Transverse colon (tissue), 4 donors: ENCODE measurements around the gene MUSTN1. TPM values are rescaled to one million over a fixed set of nuclear protein-coding genes. Genes with fewer than 3 reads are reported as not detected.

Source experiments
- DNase-seq: peaks from one replicate; pipeline ENCODE4 v3.0.0-alpha.2; 2019
- H3K27ac ChIP-seq, 4 donors: fragments of 200-600 bp; sonication (generic); 2 replicates each; pipeline ENCODE4 v1.5.1; 2016 to 2018; ENCODE audit warnings: inconsistent platforms in 4 of 4
- H3K27me3 ChIP-seq: fragments of 200-600 bp; sonication (generic); 2 replicates; pipeline ENCODE4 v1.5.1; 2017; ENCODE audit warnings: inconsistent platforms
- H3K36me3 ChIP-seq, 4 donors: fragments of 200-600 bp; sonication (generic); 2 replicates each; pipeline ENCODE4 v1.5.1; 2017 to 2019; ENCODE audit warnings: inconsistent platforms in 4 of 4
- H3K4me1 ChIP-seq, 4 donors: fragments of 200-600 bp; sonication (generic); 2 replicates each; pipeline ENCODE4 v1.5.1; 2017 to 2020; ENCODE audit warnings: inconsistent platforms in 4 of 4
- H3K4me3 ChIP-seq, 4 donors: fragments of 200-600 bp; sonication (generic); 1 replicate in 1 of 4; 2 replicates in 3 of 4; pipeline versions ENCODE4 v1.5.1 to v1.6.1; 2017 to 2019; ENCODE audit warnings: inconsistent platforms in 4 of 4
- H3K9me3 ChIP-seq, 2 donors: fragments of 200-600 bp; sonication (generic); 2 replicates each; pipeline ENCODE4 v1.5.1; 2017 to 2019; ENCODE audit warnings: inconsistent platforms in 2 of 2
- CTCF ChIP-seq, 5 experiments: fragments of 200-600 bp in 3 of 5; fragments of 450-650 bp in 2 of 5; sonication (generic) in 3 of 5; IDR thresholded peaks; 1 replicate in 2 of 5; 2 replicates in 3 of 5; pipeline ENCODE4 v1.5.1; 2016 to 2017; ENCODE audit warnings: antibody characterized with exemption in 5 of 5, inconsistent platforms in 3 of 5, mild to moderate bottlenecking in 2 of 5, moderate library complexity in 1 of 5
- EP300 ChIP-seq: sonication (generic); formaldehyde crosslinking; IDR thresholded peaks from one replicate; pipeline ENCODE4 v1.6.1; 2017; ENCODE audit warnings: antibody characterized with exemption, low read depth
- POLR2A ChIP-seq: fragments of 450-650 bp; IDR thresholded peaks from one replicate; pipeline ENCODE4 v1.6.1; 2016; ENCODE audit warnings: antibody characterized with exemption, mild to moderate bottlenecking, moderate library complexity
- POLR2AphosphoS5 ChIP-seq, 3 donors: sonication (generic); formaldehyde crosslinking; IDR thresholded peaks; one replicate each; pipeline ENCODE4 v1.6.1; 2016; ENCODE audit warnings: antibody characterized with exemption in 3 of 3
- WGBS, 2 donors: methylation state at CpG; one replicate each; pipeline ENCODE4 v1.1.5; 2018; ENCODE audit warnings: low coverage in 1 of 2; 5-methylcytosine and 5-hydroxymethylcytosine counted together
- in situ Hi-C, 4 donors: fragments of 200-750 bp; cut with MboI; loops; one replicate each; pipeline versions ENCODE4 v1.15.0 to v1.15.1; 2017; ENCODE audit warnings: low sequenced_read_pairs in 3 of 4, low pct_ligation_motif_present in 1 of 4, low pct_unique_long_range_greater_than_20kb in 1 of 4
- intact Hi-C: fragments of 100-400 bp; cut with DNase I; formaldehyde crosslinking; loops from one replicate; pipeline ENCODE4 v1.15.1; 2023; ENCODE audit warnings: low total_unique reads
- total RNA-seq, 4 donors: library from RNA; depleted of rRNA; stranded (reverse); fragments of >200 nt; gene quantifications; one replicate each; pipeline ENCODE4 v1.1.0, GENCODE V29; 2016

The MUSTN1 gene
- 10 to 100 TPM in 2 of 4 donors, 1 to 10 TPM in 2; 3.0 to 26.5 (median 11.8) TPM for total RNA-seq

DNA sequence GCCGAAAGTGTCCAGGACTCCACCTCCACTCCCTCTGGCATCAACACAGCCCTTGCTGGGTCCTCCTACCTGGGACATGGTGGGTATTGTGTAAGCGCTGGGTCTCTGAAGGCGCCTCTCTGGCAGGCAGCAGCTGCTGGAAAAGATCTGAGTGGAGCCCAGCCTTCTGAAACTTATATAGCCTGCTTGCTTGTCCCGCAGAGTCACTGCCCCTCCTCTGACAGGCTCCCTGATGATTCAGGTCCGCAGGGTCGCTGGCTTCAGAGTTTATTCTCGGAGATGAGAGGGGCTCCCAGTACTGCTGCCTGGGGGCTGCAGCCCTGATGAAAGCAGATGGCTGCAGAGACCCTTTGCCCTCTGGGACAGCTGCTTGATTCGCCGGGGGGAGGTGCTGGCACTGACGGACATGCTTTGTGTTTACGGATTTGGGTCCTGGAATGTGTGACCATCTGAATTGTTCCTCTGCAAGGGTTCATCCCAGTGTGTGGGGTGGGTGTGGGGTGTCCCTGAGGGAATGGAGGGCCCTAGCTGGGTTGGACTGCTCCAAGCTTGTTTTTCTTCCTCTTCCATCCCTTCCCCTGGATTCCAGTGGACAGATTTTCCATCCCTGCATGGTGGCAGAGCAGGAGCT, at the start of gene MUSTN1:
MUSTN1 (minus strand) TSS at position 149 of the 631 bp plus-strand sequence; CDS start at position 78, 71 bp downstream.
- TF ChIP-seq CTCF (IDR thresholded peaks at IDR 0.05), result no peak
- TF ChIP-seq POLR2A, result no peak
- TF ChIP-seq EP300, result no peak
- no peak for TF ChIP-seq POLR2AphosphoS5 (IDR thresholded peaks at IDR 0.05)
- Histone ChIP-seq H3K36me3 (no peaks in the 10 kb centered on the region), H3K9me3 (no peaks in the 10 kb centered on the region), H3K27ac (peak within 1 kb of the TSS; percentile 4 to 62 (median 8)), H3K4me3 (no peak within 1 kb of the TSS), H3K4me1 (peaks cover 5 to 10% (median 6%) of the 10 kb centered on the region in 4 donors), H3K27me3 (no peaks in the 10 kb centered on the region)
- intact Hi-C loops, result no loop called here
- 73% methylated on average over 11 of the region's 11 CpGs; no CpG with 5 or more reads in 1 of the 2 donors for WGBS, 2 donors
- no peak for DNase-seq
- in situ Hi-C loops, result loop anchor here in 1 of 4 donors (25.0 kb wide), 1 partner anchor 252 kb away; no protein-coding TSS in a partner anchor

- intact Hi-C loops, result no loop called here
- Histone ChIP-seq H3K4me1 (no peaks in the 10 kb centered on the region), H3K27me3 (no peaks in the 10 kb centered on the region), H3K9me3 (no peaks in the 10 kb centered on the region), H3K4me3 (no peak overlapping the region), H3K36me3 (no peaks in the 10 kb centered on the region), H3K27ac (no peak overlapping the region)
- WGBS, 2 donors, result 90% methylated on average over 3 to 4 of the region's 4 CpGs
- in situ Hi-C loops, result no loop called here
- DNase-seq, result no peak
- no peak for TF ChIP-seq EP300
- no peak for TF ChIP-seq POLR2A
- no peak for TF ChIP-seq POLR2AphosphoS5 (IDR thresholded peaks at IDR 0.05)
- TF ChIP-seq CTCF (IDR thresholded peaks at IDR 0.05), result no peak
These were observed 47.6 kb upstream of the MUSTN1 start for GRCh38 chr3:52882377-52882776.

DNA sequence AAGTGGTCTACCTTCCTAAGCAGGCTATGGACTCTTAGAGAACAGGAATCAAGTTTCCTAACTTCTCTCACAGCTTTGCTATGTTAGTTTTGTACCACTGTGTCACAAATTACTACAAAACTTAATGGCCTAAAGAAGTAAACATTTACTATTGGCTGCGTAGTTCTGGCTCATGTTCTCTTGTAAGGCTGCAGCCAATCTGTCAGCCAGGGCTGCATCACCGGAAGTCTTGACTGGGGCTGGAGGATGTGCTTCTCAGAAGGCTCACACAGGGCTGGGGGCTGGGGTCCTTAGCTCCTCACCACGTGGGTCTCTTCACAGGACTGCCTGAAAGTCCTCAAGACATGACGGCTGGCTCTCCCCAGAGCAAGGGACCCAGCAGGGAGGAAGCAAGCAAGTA, 47.1 kb upstream of the MUSTN1 start:
- in situ Hi-C loops (no loop called here), intact Hi-C loops (no loop called here)
- no peaks in the 10 kb centered on the region for H3K4me1 ChIP-seq
- no peak for TF ChIP-seq CTCF (IDR thresholded peaks at IDR 0.05)
- TF ChIP-seq EP300, result no peak
- no peak for TF ChIP-seq POLR2AphosphoS5 (IDR thresholded peaks at IDR 0.05)
- no peak for TF ChIP-seq POLR2A
- H3K27ac ChIP-seq, result no peak overlapping the region
- DNase-seq, result no peak
- no peak overlapping the region for H3K4me3 ChIP-seq
- H3K36me3 ChIP-seq, result no peaks in the 10 kb centered on the region
- H3K9me3 ChIP-seq, result no peaks in the 10 kb centered on the region
- WGBS, 2 donors, result 67% methylated on average over 4 of the region's 4 CpGs; no CpG with 5 or more reads in 1 of the 2 donors
- H3K27me3 ChIP-seq, result no peaks in the 10 kb centered on the region

DNA sequence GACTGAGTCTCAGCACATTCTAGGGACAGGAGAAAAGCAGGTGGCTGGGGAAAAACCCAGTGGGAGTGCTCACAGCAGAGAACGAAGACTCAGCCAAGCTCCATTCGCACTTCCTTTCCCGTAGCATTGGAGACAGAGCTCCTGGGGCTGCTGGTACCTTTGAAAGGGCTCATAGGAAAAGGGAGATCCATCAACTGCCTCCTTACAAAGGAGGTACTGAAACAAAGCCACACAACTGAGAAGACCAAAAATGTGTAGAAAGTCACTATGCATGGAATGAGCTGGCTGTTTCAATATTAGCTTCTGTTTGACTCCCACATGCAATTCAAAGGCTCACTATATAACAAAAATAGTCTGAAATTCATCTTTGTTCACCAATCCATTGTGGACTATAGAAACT, 45.7 kb upstream of the MUSTN1 start:
- TF ChIP-seq CTCF (IDR thresholded peaks at IDR 0.05), result no peak
- no peak for TF ChIP-seq POLR2A
- TF ChIP-seq EP300, result no peak
- TF ChIP-seq POLR2AphosphoS5 (IDR thresholded peaks at IDR 0.05), result no peak
- no peaks in the 10 kb centered on the region for H3K27me3 ChIP-seq
- 74% methylated on average over 3 of the region's 3 CpGs; no CpG with 5 or more reads in 1 of the 2 donors for WGBS, 2 donors
- DNase-seq, result no peak
- H3K4me3 ChIP-seq, result no peak overlapping the region
- no peaks in the 10 kb centered on the region for H3K36me3 ChIP-seq
- H3K9me3 ChIP-seq, result no peaks in the 10 kb centered on the region
- no peaks in the 10 kb centered on the region for H3K4me1 ChIP-seq
- no peak overlapping the region for H3K27ac ChIP-seq
- in situ Hi-C loops, result no loop called here
- intact Hi-C loops, result no loop called here
